ENCODE results near the gene ADAM12.

The ADAM12 gene

DNA sequence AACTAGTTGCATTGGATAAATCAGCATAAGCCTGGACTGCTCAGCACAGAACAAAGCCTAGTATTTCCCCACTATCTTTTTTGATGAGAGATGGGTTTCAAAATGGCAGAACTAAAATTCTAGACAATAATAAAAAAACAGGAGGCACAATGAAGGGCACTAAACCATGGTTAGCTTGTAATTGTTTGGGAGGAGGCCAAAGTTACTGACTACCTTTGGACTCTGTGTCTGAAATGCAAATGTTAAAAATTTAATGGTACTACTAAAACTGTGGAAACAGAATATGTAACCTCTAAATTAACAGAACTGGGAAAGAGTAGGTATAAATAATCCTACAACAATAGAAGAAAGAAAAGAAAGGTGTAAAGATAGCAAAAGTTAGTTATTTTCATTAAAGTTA, 13.0 kb downstream of the ADAM12 start:
- no peaks in the 10 kb centered on the region for H3K79me2 ChIP-seq (ENCODE audit: low read length)
- no peak overlapping the region for H2AFZ ChIP-seq (ENCODE audit: low read length)
- no peaks in the 10 kb centered on the region for H3K36me3 ChIP-seq (replicated peaks; ENCODE audit: insufficient read depth, low read length)
- H3K9me2 ChIP-seq (replicated peaks; ENCODE audit: insufficient read depth, low read length), result no peaks in the 10 kb centered on the region
- H3K9me3 ChIP-seq (replicated peaks; ENCODE audit: insufficient read depth, low read length), result no peaks in the 10 kb centered on the region
- H3K27me3 ChIP-seq (replicated peaks; ENCODE audit: insufficient read depth, low read length), result no peaks in the 10 kb centered on the region
- H4K20me1 ChIP-seq (ENCODE audit: insufficient read depth, low read length), result no peaks in the 10 kb centered on the region
- no peak overlapping the region for H3K27ac ChIP-seq (ENCODE audit: low read length)
- H3K4me2 ChIP-seq (ENCODE audit: low read depth, low read length), result no peak overlapping the region
- no peak overlapping the region for H3K9ac ChIP-seq (ENCODE audit: low read length)
- no peak for DNase-seq
- H3F3A ChIP-seq (ENCODE audit: insufficient read depth, low read length), result no peaks in the 10 kb centered on the region
- H3K4me1 ChIP-seq (ENCODE audit: low read length), result no peaks in the 10 kb centered on the region
- H3K4me3 ChIP-seq (ENCODE audit: low read length), result no peak overlapping the region
- TF ChIP-seq CTCF (IDR thresholded peaks at IDR 0.05; ENCODE audit: low read length) (no peak), EZH2 (optimal IDR thresholded peaks at IDR 0.05; ENCODE audit: low read depth, low read length) (no peak), EZH2phosphoT487 (IDR thresholded peaks at IDR 0.05; ENCODE audit: low read length) (no peak)

DNA sequence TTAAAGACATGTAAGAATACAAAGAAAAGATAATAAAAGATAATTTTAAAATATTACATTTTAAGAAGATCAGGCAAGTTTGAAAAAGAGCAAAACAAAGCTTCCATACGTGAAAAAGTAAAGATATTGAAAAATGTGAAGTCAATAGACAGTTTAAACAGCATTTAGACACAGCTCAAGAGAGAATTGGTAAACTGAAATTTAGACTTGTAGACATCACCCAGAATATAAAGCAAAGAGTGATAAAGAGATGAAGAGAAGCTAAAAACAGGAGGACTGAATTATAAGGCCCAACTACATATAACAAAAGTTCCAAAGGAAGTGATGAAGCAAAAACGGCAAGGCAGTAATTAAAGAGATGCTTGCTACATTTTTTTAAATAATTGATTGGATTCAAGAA, 13.8 kb downstream of the ADAM12 start:
- Histone ChIP-seq H3K27me3 (replicated peaks; ENCODE audit: insufficient read depth, low read length) (no peaks in the 10 kb centered on the region), H3K36me3 (replicated peaks; ENCODE audit: insufficient read depth, low read length) (no peaks in the 10 kb centered on the region), H3K4me2 (ENCODE audit: low read depth, low read length) (no peak overlapping the region), H3K9ac (ENCODE audit: low read length) (no peak overlapping the region), H2AFZ (ENCODE audit: low read length) (no peak overlapping the region), H4K20me1 (ENCODE audit: insufficient read depth, low read length) (no peaks in the 10 kb centered on the region), H3K79me2 (ENCODE audit: low read length) (no peaks in the 10 kb centered on the region), H3K9me3 (replicated peaks; ENCODE audit: insufficient read depth, low read length) (no peaks in the 10 kb centered on the region), H3K27ac (ENCODE audit: low read length) (no peak overlapping the region), H3F3A (ENCODE audit: insufficient read depth, low read length) (no peaks in the 10 kb centered on the region), H3K4me1 (ENCODE audit: low read length) (no peaks in the 10 kb centered on the region), H3K4me3 (ENCODE audit: low read length) (no peak overlapping the region), H3K9me2 (replicated peaks; ENCODE audit: insufficient read depth, low read length) (no peaks in the 10 kb centered on the region)
- TF ChIP-seq EZH2 (optimal IDR thresholded peaks at IDR 0.05; ENCODE audit: low read depth, low read length) (no peak), EZH2phosphoT487 (IDR thresholded peaks at IDR 0.05; ENCODE audit: low read length) (no peak), CTCF (IDR thresholded peaks at IDR 0.05; ENCODE audit: low read length) (no peak)
- DNase-seq, result no peak

DNA sequence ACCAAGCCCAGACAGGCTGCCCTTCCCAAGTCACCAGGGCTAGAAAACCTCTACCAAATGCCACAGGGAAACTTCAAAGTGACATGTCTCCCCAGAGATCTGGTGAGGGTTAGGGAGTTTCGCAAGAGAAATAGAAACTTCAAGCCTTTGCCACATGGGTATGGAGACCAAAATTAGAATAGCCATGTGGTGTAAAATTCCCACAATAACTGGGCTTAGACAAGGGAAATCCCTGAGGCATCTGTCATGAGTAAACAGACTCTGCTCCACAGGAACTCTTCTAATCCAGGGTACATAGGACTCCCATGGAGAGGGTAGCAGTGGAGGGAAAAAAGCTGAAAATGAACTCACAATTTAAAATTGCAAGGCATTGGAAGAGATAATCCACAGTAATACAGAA, 14.3 kb downstream of the ADAM12 start:
- Histone ChIP-seq H3K9ac (ENCODE audit: low read length) (no peak overlapping the region), H3K27ac (ENCODE audit: low read length) (no peak overlapping the region), H3K9me2 (replicated peaks; ENCODE audit: insufficient read depth, low read length) (no peaks in the 10 kb centered on the region), H3F3A (ENCODE audit: insufficient read depth, low read length) (no peaks in the 10 kb centered on the region), H4K20me1 (ENCODE audit: insufficient read depth, low read length) (no peaks in the 10 kb centered on the region), H3K4me2 (ENCODE audit: low read depth, low read length) (no peak overlapping the region), H3K9me3 (replicated peaks; ENCODE audit: insufficient read depth, low read length) (no peaks in the 10 kb centered on the region), H3K36me3 (replicated peaks; ENCODE audit: insufficient read depth, low read length) (no peaks in the 10 kb centered on the region), H3K4me1 (ENCODE audit: low read length) (no peaks in the 10 kb centered on the region), H3K79me2 (ENCODE audit: low read length) (no peaks in the 10 kb centered on the region), H3K27me3 (replicated peaks; ENCODE audit: insufficient read depth, low read length) (no peaks in the 10 kb centered on the region), H2AFZ (ENCODE audit: low read length) (no peak overlapping the region), H3K4me3 (ENCODE audit: low read length) (no peak overlapping the region)
- no peak for TF ChIP-seq CTCF (IDR thresholded peaks at IDR 0.05; ENCODE audit: low read length)
- TF ChIP-seq EZH2phosphoT487 (IDR thresholded peaks at IDR 0.05; ENCODE audit: low read length), result no peak
- TF ChIP-seq EZH2 (optimal IDR thresholded peaks at IDR 0.05; ENCODE audit: low read depth, low read length), result no peak
- no peak for DNase-seq
